Renal cortex interstitium (tissue), 3 donors: Measurements from ENCODE around the gene EN2. TPM values are rescaled to one million over a fixed set of nuclear protein-coding genes. Genes with fewer than 3 reads are reported as not detected.

Experiments used
- polyA plus RNA-seq, 3 donors: library from polyadenylated mRNA; unstranded; fragments of 120-200 nt; gene quantifications; one replicate each; pipeline ENCODE4 v1.2.1, GENCODE V29; 2013; ENCODE audit not compliant: insufficient read length in 3 of 3

EN2 gene
- polyA plus RNA-seq, 3 donors: 0.10 to 0.42 (median 0.18) TPM

Other genes starting within 250 kb of the EN2 start
- gene INSIG1, start 160.3 kb upstream of the EN2 start, polyA plus RNA-seq: 10 to 100 TPM; 25.9 to 37.1 (median 36.4) TPM
- not detected for gene CNPY1, start 88.4 kb downstream of the EN2 start, polyA plus RNA-seq
- gene RBM33, start 186.5 kb downstream of the EN2 start, polyA plus RNA-seq: 10 to 100 TPM; 31.6 to 45.8 (median 37.7) TPM